Neural progenitor cell (in vitro differentiated cells): ENCODE results near the gene PTX4.

Experiments
- EZH2 ChIP-seq: fragments of 200-600 bp; sonication (generic); IDR thresholded peaks from 2 replicates; pipeline ENCODE4 v1.6.1; 2017; ENCODE audit warnings: antibody characterized with exemption, mild to moderate bottlenecking, moderate library complexity
- EZH2phosphoT487 ChIP-seq: fragments of 200-600 bp; sonication (generic); IDR thresholded peaks from 2 replicates; pipeline ENCODE4 v1.6.1; 2017; ENCODE audit warnings: antibody characterized with exemption
- TF ChIP-seq, protein P1 (sequence below): fragments of 200-600 bp; sonication (generic); IDR thresholded peaks from 2 replicates; pipeline ENCODE4 v1.5.1; 2017; ENCODE audit warnings: antibody characterized with exemption, mild to moderate bottlenecking

DNA sequence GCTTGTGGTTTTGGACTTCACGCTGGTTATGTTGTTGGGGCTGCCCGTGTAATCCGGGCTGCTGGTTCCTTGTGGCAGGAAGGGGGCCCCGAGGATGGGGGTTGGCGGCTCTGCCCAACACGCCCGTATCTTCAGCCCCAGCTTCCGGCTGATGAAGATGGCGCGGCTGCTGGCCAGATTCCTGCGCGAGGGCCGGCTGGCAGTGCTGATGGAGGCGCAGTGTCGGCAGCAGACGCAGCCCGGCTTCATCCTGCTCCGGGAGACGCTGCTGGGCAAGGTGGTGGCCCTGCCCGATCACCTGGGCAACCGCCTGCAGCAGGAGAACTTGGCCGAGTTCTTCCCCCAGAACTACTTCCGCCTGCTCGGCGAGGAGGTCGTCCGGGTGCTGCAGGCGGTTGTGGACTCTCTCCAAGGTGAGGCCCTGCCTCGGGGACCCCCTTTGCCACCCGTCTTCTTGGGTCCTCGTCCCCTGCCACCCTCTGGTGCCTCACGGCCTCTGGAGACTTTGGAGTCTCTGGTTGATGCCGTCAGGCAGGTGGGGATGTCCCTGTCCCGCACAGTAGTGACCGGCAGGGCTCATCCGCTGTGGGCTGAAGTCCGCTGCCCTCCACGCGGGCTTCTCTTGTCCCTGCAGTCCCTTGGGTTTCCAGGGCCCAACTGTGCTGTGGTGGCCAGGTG lies 6.6 kb upstream of the PTX4 start:
- TF ChIP-seq, protein P1, sequence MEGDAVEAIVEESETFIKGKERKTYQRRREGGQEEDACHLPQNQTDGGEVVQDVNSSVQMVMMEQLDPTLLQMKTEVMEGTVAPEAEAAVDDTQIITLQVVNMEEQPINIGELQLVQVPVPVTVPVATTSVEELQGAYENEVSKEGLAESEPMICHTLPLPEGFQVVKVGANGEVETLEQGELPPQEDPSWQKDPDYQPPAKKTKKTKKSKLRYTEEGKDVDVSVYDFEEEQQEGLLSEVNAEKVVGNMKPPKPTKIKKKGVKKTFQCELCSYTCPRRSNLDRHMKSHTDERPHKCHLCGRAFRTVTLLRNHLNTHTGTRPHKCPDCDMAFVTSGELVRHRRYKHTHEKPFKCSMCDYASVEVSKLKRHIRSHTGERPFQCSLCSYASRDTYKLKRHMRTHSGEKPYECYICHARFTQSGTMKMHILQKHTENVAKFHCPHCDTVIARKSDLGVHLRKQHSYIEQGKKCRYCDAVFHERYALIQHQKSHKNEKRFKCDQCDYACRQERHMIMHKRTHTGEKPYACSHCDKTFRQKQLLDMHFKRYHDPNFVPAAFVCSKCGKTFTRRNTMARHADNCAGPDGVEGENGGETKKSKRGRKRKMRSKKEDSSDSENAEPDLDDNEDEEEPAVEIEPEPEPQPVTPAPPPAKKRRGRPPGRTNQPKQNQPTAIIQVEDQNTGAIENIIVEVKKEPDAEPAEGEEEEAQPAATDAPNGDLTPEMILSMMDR: no peak
- no peak for TF ChIP-seq EZH2phosphoT487
- no peak for TF ChIP-seq EZH2
